Omental fat pad (tissue), 4 donors: ENCODE measurements around the gene TYRO3. TPM values are rescaled to one million over a fixed set of nuclear protein-coding genes. Genes with fewer than 3 reads are reported as not detected.

Experiments used
- ATAC-seq: fragments of 150-250 bp; one replicate; pipeline ENCODE4 v1.9.1; 2016; ENCODE audit warnings: mild to moderate bottlenecking, moderate library complexity; ENCODE audit not compliant: low FRiP score
- DNase-seq: peaks from one replicate; pipeline ENCODE4 v3.0.0-alpha.2; 2019; ENCODE audit warnings: low spot score
- CTCF ChIP-seq, 3 donors: fragments of 450-650 bp; IDR thresholded peaks; one replicate each; pipeline ENCODE4 v1.5.1; 2016 to 2017; ENCODE audit warnings: antibody characterized with exemption in 3 of 3, mild to moderate bottlenecking in 3 of 3, moderate library complexity in 2 of 3
- total RNA-seq, 4 donors: library from RNA; depleted of rRNA; stranded (reverse); fragments of >200 nt; gene quantifications; one replicate each; pipeline ENCODE4 v1.1.0, GENCODE V29; 2016

Gene TYRO3
- total RNA-seq, 4 donors from 2014 or later: 13.4 to 59.9 (median 40.6) TPM

- ATAC-seq: no peak
- TF ChIP-seq CTCF (IDR thresholded peaks at IDR 0.05): no peak
- DNase-seq: no peak
Observed at GRCh38 chr15:41622901-41623300, 63.9 kb downstream of the TYRO3 start.

- TF ChIP-seq CTCF (IDR thresholded peaks at IDR 0.05): no peak
- DNase-seq: no peak
- ATAC-seq: no peak
Observed at GRCh38 chr15:41627203-41627602, 68.2 kb downstream of the TYRO3 start.

- ATAC-seq (no peak), DNase-seq (no peak)
- TF ChIP-seq CTCF (IDR thresholded peaks at IDR 0.05): no peak
Observed at GRCh38 chr15:41629463-41629862, 70.5 kb downstream of the TYRO3 start.

GRCh38 chr15:41629883-41630282 is 70.9 kb downstream of the TYRO3 start:
- no peak for DNase-seq
- no peak for ATAC-seq
- no peak for TF ChIP-seq CTCF (IDR thresholded peaks at IDR 0.05)

GRCh38 chr15:41630616-41631217 is 71.7 kb downstream of the TYRO3 start:
- no peak for ATAC-seq
- TF ChIP-seq CTCF (IDR thresholded peaks at IDR 0.05): no peak
- DNase-seq: no peak

- TF ChIP-seq CTCF (IDR thresholded peaks at IDR 0.05): no peak
- ATAC-seq (no peak), DNase-seq (no peak)
Observed at GRCh38 chr15:41631880-41632470, 73.0 kb downstream of the TYRO3 start.

Other genes with a start within 250 kb of the TYRO3 start
- under 1 TPM in 2 of 4 donors, not detected in 2; 0.46 to 0.48 TPM for gene OIP5, start 226.6 kb upstream of the TYRO3 start, total RNA-seq
- gene NUSAP1, start 226.3 kb upstream of the TYRO3 start, total RNA-seq: 10 to 100 TPM in 1 of 4 donors, 1 to 10 TPM in 1, under 1 TPM in 1, not detected in 1; 0.74 to 11.8 (median 3.2) TPM
- gene NDUFAF1, start 156.7 kb upstream of the TYRO3 start, total RNA-seq: 10 to 100 TPM in 2 of 4 donors, 1 to 10 TPM in 2; 7.0 to 19.7 (median 12.5) TPM
- 10 to 100 TPM; 18.1 to 39.7 (median 25.8) TPM for gene RTF1, start 142.1 kb upstream of the TYRO3 start, total RNA-seq
- gene ITPKA, start 65.3 kb upstream of the TYRO3 start, total RNA-seq: 1 to 10 TPM in 2 of 4 donors, not detected in 2; 1.2 to 2.0 TPM
- 1 to 10 TPM in 1 of 4 donors, under 1 TPM in 2, not detected in 1; 0.19 to 1.3 (median 0.84) TPM for gene LTK, start 45.4 kb upstream of the TYRO3 start, total RNA-seq
- gene RPAP1, start 15.0 kb upstream of the TYRO3 start, total RNA-seq: 10 to 100 TPM; 16.4 to 29.1 (median 20.3) TPM
- 10 to 100 TPM; 34.9 to 50.7 (median 35.9) TPM for gene MGA, start 101.2 kb downstream of the TYRO3 start, total RNA-seq
- gene MAPKBP1, start 215.3 kb downstream of the TYRO3 start, total RNA-seq: 10 to 100 TPM; 13.4 to 24.1 (median 14.4) TPM